ENCODE results near the gene CPA5.
"Not testable (repeated sequence)": the region's sequence is repeated elsewhere in the genome, so short reads cannot be mapped to it uniquely, and the experiment has no call there.

The CPA5 gene

DNA sequence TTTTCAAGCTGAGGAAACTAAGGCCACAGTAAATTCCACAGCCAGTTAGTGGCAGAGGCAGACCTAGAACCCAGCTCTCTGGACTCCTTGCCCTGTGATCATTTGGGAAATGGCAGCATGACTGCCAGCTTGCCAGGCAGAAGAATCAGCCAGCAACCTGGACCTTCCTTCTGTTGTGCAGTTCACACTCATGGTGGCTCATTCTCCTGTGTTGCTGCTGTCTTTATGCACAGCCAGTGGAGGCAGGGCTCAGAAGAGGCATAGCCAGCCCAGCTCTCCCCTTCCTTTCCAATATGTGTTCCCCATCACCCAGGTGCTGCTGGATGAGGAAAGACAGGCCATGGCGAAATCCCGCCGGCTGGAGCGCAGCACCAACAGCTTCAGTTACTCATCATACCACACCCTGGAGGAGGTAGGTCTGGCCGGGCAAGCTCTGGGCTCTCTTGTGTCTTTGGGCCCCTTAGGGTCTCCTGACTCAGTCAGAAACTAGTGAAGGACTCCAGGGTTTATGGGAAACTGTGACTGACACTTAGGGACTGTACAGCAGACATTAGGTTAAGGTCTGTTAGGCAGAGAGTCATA lies 14.8 kb downstream of the CPA5 start:
- DNase-seq: no peak

DNA sequence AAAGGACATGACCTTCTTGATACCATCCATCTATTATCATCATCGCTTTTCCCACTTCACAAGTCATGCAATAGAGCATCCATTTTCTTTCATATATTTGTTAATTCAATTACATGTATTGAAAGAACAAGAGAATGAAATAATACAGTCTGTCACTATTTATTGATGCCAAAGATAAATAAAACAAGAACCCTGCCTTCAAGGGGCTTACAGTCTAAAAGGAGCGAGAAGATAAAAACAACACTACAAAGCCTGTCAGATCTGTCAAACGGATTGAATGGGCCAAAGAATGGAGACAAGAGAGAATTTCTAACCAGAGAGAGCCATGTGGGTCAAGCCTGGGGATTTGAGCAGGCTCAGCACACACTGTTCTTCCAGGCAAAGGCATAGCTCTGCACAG lies 15.9 kb downstream of the CPA5 start:
- no peak for DNase-seq

DNA sequence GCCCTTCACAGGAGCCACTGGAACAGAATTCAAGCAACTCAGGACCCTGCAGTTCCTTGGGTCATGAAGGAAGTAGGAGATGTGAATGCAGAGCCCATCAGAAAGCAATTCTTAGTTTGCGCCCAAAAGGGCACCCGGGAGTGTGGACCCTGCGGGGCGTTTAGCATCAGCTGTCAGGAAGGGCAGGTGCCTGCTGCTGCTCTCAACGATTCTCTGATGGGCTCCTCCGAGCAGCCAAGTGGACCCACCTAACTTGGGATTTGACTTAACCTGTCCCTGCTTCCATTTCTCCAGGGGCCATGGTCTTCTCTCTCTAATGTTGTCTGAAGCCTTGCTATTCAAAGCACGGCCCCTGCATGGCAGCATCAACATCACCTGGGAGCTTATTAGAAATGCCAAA lies 17.1 kb downstream of the CPA5 start:
- no peak for DNase-seq

DNA sequence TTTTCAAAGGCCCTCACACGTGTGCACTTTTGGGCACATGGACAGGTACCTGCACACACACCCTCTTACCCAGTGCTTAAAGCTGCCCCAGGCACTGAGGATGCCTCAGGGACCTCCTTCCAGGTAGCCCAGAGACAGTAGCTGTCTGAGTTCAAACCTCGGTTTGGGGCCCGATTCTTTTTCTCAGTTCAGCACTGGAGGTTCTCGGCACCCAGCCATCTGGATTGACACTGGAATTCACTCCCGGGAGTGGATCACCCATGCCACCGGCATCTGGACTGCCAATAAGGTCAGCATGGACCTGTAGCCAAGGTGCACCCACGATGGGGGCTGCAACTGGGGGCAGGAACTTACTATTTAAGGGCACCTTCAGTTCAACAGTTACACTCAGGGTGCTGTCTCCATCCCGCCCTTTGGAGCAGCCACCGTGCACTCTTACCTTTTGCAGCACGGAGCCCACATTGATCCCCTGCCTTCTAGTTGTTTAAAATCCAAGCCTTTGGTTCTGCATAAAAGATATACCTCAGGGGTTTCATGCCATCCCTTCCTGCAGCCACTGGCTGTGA lies 17.7 kb downstream of the CPA5 start:
- no peak for DNase-seq

DNA sequence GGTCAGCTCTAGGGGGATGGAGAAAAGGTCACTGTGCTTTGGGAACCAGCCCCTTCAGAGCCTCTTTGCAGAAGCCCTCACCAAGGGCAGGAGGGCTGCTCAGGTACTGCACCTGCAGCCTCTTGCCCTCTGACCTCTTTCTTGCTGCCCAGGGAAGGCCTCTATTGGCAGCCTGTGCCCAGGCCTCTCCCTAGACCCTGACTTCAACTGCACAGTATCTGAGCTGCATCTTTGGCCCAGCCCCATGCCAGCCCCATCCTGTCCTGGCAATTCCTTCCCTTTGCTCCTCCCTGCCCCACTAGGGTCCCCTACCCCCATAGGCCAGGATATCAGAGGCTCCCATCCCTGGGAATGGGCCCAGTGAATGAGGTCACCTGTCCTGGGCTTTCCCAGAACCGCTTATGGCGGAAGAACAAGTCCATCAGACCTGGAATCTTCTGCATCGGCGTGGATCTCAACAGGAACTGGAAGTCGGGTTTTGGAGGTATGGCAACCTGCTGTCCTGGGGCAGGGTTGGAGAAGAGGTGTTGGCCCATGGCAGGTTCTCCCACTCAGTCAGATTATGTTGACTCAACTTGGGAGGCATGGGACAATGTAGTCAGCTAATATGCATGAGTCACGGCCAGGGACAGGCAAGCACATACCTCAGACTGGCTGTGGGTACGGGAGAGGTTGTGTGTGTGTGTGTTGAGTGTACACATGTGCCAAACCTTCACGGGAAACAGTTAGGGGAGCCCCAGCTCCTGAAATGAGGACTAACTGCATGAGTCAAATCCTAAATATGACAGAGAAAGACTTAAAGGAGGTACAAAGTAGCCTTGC lies 18.6 kb downstream of the CPA5 start:
- no peak for DNase-seq

DNA sequence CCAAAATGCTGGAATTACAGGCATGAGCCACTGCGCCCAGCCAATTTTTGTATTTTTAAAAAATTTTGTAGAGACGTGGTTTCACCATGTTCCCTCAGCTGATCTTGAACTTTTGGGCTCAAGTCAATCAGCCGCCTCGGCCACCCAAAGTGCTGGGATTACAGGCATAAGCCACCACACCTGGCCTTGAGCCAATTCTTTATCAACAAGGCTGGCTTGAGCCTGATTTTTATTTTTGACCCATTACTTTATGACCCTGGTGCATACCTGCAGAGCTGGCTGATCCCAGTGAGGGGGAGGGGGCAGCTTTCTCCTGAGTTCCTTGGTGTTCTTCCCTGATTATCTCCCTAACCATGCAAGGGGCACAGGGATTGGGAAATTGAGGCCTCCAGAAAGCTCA lies 19.8 kb downstream of the CPA5 start:
- DNase-seq: peak in 1 of 3 experiments; percentile 72

DNA sequence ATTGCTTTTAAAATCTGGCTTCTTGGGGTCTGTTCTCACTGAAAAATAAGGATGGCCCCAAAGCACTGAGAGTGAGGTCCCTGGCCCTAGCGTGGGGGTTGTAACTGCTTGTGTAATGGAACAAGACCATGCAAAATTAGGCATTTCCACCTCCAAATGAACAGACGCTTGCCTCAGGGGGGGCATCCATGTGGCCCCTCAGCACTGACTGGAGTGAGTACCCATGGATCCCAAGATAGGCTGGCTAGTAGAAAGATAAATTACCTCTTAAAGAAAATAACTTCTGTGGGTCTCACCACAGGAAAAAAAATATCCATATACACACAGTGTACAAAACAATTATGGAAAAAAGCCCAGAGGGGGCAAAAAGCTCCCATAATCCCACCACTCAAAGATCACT lies 20.5 kb downstream of the CPA5 start:
- DNase-seq: peak in 2 of 3 experiments; percentile 50 to 86

DNA sequence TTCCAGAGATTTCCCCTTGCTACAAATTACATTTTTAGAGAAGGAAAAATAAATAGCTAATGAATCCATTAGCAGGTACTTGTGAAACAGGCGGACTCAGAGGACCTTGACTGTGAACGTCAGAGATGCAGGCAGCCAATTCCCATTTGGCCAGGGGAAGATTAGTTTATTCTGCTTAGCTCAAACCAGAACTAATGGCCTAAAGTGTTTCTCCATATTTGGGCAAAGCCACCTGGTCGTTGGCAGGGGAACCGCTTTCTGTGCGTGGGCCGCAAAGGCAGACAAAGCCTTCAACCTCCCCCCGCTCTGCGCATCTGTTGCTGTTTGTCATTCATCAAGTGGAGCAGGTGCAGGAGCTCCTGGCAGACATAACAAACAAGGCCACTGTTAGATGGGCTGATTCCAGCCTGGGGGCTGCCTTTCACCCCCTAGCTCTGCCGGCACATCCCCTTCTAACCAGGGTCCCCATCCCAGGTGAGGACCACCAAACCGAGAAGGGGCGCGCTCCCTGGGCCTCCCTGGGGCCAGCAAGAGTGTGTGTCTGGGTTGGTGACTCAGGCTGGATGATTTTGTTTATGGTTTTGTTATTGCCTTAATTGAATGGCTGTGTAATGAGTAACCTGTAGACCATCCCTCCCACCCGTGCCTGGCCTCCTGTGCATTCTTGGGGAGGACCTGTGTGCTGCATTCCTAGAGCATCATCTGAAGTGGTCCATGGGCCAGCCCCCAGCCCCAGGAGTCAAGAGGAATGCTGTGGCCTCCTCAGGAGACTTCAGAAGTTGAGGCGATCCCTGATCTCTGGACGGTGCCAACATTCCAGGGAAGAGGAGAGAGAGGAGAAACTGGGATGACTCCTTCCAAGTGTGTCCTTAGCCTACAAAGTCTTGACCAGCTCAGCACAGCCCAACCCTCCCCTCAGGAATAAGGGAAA lies 21.2 kb downstream of the CPA5 start:
- DNase-seq: peak; percentile 99 to 100 (median 99)

DNA sequence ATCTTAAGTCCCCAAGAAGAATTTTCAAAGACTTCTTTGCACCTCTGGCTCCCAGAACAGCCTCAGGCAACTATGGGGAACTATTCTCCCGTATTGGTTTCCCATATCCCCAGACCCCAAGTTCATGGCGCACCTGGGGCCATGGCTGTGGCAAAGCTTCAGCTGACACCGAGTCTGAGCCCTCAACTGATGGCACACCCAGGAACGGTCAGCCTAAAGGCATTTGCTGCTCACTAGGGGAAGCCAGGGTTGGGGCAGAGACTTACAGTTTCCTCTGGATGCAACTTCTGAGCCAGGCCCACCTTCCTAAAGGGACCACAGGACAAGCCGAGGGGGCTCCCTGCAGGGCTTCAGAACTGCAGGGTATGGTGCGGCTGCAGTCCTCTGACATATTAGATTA lies 21.9 kb downstream of the CPA5 start:
- no peak for DNase-seq

DNA sequence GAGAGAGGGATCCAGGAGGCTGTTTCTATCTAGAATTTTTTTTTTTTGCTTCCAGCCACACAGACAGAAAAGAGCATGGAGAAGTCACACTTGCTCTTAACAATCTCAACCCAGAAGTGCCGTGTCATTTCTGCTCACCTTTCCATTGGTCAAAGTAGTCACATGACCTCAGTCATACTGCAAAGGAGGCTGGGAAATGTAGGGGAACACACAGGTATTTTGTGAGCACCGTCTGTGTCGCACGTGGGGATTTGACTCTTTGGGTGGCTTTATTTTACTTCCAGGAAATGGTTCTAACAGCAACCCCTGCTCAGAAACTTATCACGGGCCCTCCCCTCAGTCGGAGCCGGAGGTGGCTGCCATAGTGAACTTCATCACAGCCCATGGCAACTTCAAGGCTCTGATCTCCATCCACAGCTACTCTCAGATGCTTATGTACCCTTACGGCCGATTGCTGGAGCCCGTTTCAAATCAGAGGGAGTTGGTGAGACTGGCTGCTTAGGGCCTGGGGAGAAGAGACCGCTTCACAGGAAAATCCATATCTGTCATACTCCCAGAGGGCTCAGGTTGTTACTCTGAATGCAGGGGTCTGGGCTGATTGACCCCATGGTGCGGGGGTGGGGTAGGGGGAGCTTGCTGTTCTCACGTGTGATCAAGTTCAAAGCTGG lies 22.6 kb downstream of the CPA5 start:
- no peak for DNase-seq

DNA sequence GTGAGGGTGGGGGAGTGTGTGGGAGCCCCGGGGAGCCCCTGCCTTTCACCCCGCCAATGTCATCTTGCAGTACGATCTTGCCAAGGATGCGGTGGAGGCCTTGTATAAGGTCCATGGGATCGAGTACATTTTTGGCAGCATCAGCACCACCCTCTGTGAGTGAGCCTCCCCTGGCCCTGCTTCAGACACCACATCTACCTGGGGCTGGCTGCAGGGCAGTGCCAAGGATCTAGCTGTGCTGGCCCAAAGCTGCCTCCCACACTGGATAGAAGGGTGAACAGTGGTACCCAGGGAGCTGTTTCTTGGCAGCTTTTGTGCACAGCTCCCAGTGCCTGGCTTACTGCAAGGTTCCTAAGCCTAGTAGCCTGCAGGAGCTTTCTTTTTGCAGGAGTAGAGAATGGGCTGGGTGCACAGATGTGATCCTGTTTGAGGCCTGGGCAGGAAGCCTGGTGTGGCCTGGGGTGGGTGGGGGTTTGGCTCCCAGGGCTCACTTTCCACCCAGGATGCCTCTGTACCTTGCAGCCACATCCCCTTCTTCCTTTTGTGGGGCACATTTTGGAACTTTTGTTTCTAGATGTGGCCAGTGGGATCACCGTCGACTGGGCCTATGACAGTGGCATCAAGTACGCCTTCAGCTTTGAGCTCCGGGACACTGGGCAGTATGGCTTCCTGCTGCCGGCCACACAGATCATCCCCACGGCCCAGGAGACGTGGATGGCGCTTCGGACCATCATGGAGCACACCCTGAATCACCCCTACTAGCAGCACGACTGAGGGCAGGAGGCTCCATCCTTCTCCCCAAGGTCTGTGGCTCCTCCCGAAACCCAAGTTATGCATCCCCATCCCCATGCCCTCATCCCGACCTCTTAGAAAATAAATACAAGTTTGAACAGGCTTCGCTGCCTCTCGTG lies 23.5 kb downstream of the CPA5 start:
- DNase-seq: no peak

DNA sequence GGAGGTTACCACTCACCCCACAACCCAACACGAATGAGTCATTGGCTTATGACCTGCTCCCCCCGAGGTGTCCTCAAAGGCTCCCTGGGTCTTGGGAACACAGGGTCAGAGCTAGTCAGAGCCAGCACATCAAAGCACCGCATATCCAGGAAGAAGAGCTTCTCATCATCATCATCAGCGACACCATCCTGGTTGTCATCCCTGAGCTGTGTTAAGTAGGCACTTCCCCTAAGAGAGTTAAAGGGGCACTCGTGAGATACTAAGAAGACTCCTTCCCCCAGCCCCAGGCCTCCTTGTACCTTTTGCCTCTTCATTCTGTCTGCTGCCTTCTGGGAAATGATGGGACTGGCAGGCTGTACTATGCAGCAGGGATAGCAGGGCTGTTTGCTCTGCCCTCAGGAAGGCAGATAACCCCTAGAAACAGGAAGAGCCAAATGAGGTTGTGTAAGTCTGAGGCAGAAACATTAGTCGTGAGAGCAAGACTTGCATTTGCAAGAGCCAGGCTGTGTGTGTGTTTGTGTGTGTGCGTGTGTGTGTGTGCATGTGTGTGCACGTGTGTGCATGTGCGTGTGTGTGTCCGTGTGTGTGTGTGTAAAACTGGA lies 24.6 kb downstream of the CPA5 start:
- DNase-seq: peak in 1 of 3 experiments; percentile 26

DNA sequence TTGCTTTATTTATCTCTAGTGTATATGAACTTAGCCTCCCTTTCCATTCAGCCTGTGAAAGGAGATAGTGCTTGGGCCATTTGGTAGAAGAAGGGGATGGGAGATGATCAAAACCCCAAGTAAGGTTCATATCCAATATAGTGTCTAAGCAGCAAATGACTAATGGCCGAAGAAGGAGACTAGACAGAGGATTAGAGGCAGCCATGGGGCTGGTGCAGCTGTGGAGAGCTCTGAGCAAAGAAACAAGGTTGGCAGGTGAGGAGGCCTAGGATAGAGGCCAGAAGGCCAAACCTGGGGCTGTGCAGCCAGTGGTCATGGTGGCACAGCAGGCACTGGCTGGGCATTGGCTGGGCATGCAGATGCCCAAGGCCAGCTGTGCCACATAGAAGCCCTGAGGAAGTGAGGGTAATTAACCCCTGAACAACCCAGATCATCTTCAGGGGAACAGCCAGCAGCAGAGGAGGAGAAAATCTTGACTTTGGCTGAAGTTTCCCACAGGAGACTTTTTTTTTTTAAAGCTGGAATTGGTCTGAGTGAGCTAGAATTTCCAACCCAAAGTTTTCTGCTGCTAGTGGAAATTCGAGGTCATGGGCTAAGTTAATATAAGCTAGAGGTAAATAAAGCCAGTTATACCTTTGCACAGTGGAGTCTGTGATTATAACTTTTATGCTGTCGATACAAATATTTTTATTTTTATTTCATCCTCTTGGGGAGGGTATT lies 25.4 kb downstream of the CPA5 start:
- DNase-seq: no peak

DNA sequence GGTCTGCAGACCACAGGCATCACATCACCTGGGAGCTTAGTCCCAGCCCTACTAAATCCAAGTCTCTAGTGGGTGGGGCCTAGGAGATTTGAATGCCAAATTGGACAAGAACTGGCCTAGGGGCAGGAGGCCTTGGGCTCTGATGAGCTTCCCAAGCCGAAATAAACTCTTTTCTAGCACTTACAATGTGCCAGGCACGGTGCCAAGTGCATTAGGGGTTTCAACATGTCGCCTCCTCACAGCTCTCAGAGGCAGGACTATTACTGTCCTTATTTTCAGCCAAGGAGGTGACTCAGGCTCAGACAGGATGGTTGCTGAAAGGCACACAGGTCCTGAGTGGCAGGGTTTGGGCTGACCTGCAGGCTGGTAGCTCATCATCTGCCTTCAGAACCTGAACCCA lies 26.4 kb downstream of the CPA5 start:
- no peak for DNase-seq

DNA sequence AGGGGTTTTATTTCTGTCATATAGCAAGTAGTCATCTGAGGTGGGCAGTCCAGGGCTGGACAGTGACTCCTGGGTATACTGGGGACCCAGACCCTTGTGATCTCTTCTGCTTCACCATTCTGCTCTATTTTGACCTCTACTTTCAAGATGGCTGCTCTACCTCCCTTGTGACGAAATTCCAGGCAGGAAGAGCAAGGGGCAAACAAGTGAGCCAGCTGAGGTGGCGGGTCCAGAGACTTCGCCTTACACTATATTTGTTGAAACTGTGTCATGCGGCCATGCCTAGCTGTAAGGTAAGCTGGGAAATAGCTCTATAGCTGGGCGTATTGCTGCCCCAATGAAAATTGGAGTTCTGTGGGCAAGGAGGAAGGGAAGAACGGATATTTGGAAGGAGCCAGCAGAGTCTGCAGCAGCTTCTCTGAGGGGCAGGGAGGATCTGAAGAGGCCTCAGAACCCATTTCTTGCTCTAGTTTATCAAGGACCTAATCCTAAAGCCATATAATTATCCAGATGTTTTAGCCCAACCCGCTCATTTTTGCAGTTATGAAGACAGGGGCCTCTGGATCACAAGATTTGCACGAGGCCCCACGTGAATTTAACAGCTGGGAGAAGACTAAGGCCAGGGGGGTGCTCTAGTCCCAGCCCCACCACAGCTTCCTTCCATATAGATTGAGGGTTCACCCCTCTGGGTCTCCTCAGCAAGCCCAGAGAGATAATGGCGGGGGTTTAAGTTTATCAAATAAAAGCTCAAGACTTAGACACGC lies 28.0 kb downstream of the CPA5 start:
- no peak for DNase-seq

DNA sequence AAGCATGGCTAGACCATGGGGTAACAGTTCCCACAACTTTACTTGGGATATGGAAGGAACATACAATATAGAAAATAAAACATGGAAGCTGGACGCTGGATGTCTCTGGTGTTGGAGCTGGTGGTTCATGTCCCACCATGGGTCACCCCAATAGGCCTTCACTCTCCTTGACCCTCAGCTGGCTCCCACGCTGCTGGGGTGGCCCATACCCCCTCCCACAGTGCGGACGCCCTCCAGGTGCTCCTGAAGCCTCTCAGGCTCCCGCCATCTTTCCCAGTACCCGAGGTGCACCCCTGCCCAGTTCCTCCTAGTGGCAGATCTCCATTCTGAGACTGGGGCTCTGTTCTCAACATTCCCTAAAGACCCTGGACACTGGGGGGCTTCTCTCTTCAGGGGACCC lies 29.9 kb downstream of the CPA5 start:
- DNase-seq: no peak

DNA sequence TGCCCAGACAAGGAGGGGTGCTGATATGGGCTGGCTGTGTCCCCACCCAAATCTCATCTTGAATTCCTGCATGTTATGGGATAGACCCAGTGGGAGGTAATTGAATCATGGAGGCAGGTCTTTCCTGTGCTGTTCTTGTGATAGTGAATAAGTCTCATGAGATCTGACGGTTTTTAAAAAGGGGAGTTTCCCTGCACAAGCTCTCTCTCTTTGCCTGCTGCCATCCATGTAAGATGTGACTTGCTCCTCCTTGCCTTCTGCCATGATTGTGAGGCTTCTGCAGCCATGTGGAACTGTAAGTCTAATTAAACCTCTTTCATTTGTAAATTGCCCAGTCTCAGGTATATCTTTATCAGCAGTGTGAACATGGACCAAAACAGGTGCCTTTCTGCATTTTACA lies 31.8 kb downstream of the CPA5 start:
- not testable (repeated sequence) for DNase-seq

DNA sequence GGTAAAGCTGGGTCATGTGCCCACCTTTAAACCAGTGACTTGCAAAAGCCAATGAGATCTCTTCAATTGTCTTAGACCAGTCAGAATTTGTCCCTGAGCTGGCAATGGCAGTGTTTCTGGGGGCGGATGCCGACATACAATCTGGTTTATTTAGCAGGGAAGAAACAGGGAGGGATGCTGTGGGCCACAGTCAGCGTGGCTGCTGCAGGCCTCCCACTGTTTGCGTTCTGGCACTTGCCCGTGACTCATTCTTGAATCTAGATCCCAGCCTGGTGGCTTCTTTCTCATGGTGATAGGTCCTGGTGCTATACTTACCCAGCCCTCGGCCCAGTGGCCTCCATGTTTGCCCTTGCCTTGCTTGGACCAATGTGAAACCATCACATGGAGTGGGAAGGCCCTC lies 32.6 kb downstream of the CPA5 start:
- no peak for DNase-seq

DNA sequence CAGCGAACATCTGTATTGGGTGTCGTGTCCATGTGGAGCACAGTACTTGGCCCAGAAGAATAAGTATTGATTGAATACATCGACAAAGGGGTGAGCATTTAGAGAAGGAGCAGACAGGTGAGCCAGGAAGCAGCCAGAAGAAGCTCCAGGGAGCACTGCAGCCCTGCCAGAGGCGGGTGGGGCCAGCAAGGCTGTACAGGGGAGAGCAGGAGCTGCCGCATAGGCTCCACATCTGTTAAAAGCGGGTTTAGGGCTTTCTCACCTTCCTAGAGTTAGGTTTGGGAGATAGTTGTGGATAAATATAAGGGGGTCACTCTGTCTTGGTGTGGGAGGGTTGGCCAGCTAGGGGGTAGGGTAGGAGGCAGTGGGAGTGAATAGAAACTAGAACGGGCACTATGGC lies 34.4 kb downstream of the CPA5 start:
- no peak for DNase-seq

DNA sequence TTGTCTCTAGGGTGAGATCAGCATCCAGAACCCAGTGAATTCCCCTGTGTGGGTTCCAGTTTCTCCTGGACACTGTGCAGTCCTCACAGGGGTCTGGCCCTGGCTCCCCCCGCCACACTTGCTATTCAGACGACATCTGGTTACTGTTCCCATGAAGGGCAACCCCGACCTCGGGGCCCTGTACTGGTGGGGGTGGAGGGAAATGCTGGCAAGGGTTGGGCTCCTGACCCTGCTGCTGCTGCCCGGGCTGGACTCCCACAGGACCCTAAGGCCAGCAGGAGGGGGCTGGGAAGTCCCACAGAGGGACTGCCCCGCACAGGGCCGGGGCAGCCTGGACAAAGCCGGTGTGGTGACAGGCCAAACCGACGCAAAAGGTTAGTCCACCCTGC lies 34.9 kb downstream of the CPA5 start:
- no peak for DNase-seq
